HepG2 (cell line): Measurements from ENCODE around the gene SYTL3. TPM values are rescaled to one million over a fixed set of nuclear protein-coding genes. Genes with fewer than 3 reads are reported as not detected.
A peak's percentile ranks its signal among the peaks of the same experiment; 100 is the strongest.

Experiments
- GTF2F1 ChIP-seq: fragments of 150-350 bp; IDR thresholded peaks from 2 replicates; pipeline ENCODE4 v1.6.1; 2014; ENCODE audit warnings: low read length
- LBX2 ChIP-seq: sonication (generic); formaldehyde crosslinking; IDR thresholded peaks from 2 replicates; pipeline ENCODE4 v1.5.0; 2020; ENCODE audit warnings: missing genetic modification reagents, mild to moderate bottlenecking, borderline replicate concordance
- MTF1 ChIP-seq: sonication (generic); formaldehyde crosslinking; IDR thresholded peaks from 2 replicates; pipeline ENCODE4 v1.5.0; 2020; ENCODE audit warnings: missing genetic modification reagents
- TBX2 ChIP-seq: sonication (generic); formaldehyde crosslinking; IDR thresholded peaks from 2 replicates; pipeline ENCODE4 v1.5.0; 2020; ENCODE audit warnings: missing genetic modification reagents, mild to moderate bottlenecking, borderline replicate concordance
- TMF1 ChIP-seq: sonication (generic); formaldehyde crosslinking; IDR thresholded peaks from 2 replicates; pipeline ENCODE4 v1.8.1; 2022; ENCODE audit warnings: low read depth, missing genetic modification reagents
- TP53 ChIP-seq: sonication (generic); formaldehyde crosslinking; conservative IDR thresholded peaks from 2 replicates; pipeline ENCODE4 v1.4.0; 2020; ENCODE audit warnings: missing genetic modification reagents
- ZMYM4 ChIP-seq: sonication (generic); formaldehyde crosslinking; IDR thresholded peaks from 2 replicates; pipeline ENCODE4 v1.8.1; 2023; ENCODE audit warnings: mild to moderate bottlenecking, missing genetic modification reagents
- ZNF614 ChIP-seq: IDR thresholded peaks from 2 replicates; pipeline ENCODE4 v1.6.1; 2018; ENCODE audit warnings: missing biosample characterization, missing genetic modification reagents, inconsistent platforms, borderline replicate concordance
- ZXDC ChIP-seq: sonication (generic); formaldehyde crosslinking; IDR thresholded peaks from 2 replicates; pipeline ENCODE4 v1.5.0; 2020; ENCODE audit warnings: mild to moderate bottlenecking, missing genetic modification reagents
- polyA plus RNA-seq, 8 experiments: library from polyadenylated mRNA; depleted of rRNA in 3 of 8; stranded (reverse) in 7 of 8; unstranded in 1 of 8; fragments of >200 nt; fragmentation: Illumina TruSeq in 4 of 8; extraction: Trizol in 4 of 8; gene quantifications; 2 replicates each; pipeline versions ENCODE4 v1.2.1 to v1.2.3, GENCODE V29; 2011 to 2016; ENCODE audit warnings: low read depth in 4 of 8, missing spikeins in 1 of 8, mixed read lengths in 1 of 8; ENCODE audit not compliant: insufficient read depth in 1 of 8
- total RNA-seq, 5 experiments: library from RNA; depleted of rRNA; stranded (reverse); fragments of >200 nt; fragmentation: Illumina TruSeq; extraction: Trizol; gene quantifications; 2 replicates each; pipeline ENCODE4 v1.2.3, GENCODE V29; 2016; ENCODE audit warnings: low read depth in 1 of 5
- TF ChIP-seq, protein P1 (sequence below): sonication (generic); formaldehyde crosslinking; IDR thresholded peaks from 2 replicates; pipeline ENCODE4 v1.8.0; 2022; ENCODE audit warnings: mild to moderate bottlenecking, missing genetic modification reagents, borderline replicate concordance
- TF ChIP-seq, protein P2 (sequence below): sonication (generic); formaldehyde crosslinking; IDR thresholded peaks from 2 replicates; pipeline ENCODE4 v1.5.0; 2020; ENCODE audit warnings: mild to moderate bottlenecking, missing genetic modification reagents

The SYTL3 gene
- total and polyA plus RNA-seq, 2 of the 13 experiments (the other 11 are each of a cell fraction or from before 2014, with no cell fraction given): 0.11 to 0.28 TPM

DNA sequence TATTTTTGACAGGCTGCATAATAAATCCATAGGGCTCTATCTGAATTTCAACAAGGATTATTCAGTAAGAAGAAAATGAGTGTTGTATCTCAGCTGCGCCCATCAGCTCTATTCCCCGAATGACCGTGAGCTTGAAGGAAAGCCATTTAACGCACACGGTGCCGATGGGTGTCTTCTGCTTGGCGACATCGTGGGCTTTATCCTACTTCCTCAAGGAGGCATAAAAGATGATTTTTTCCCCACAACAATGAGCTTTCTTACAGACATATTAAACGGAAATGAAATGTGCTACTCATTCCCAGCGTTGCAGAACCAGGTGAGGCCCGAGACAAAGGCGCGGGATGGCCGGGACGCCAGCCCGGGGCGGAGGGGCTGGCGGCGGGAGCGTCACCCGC, 6.0 kb upstream of the SYTL3 start (continued):
- TF ChIP-seq ZXDC (CRISPR knock-in tag) (0 out of 2 replicates have a peak, but pooled peaks have one; percentile 6), ZMYM4 (no peak), TP53 (CRISPR knock-in tag) (no peak), TBX2 (CRISPR knock-in tag) (no peak), TMF1 (CRISPR knock-in tag) (no peak; the same call in 1 of the 2 replicates), ZNF614 (CRISPR knock-in tag) (no peak), MTF1 (CRISPR knock-in tag) (no peak), LBX2 (CRISPR knock-in tag) (no peak), GTF2F1 (no peak)
- TF ChIP-seq, protein P1, sequence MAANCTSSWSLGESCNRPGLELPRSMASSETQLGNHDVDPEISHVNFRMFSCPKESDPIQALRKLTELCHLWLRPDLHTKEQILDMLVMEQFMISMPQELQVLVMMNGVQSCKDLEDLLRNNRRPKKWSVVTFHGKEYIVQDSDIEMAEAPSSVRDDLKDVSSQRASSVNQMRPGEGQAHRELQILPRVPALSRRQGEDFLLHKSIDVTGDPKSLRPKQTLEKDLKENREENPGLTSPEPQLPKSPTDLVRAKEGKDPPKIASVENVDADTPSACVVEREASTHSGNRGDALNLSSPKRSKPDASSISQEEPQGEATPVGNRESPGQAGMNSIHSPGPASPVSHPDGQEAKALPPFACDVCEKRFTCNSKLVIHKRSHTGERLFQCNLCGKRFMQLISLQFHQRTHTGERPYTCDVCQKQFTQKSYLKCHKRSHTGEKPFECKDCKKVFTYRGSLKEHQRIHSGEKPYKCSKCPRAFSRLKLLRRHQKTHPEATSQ (CRISPR knock-in tag): peak; percentile 4; the same call in 1 of the 2 replicates
- TF ChIP-seq, protein P2, sequence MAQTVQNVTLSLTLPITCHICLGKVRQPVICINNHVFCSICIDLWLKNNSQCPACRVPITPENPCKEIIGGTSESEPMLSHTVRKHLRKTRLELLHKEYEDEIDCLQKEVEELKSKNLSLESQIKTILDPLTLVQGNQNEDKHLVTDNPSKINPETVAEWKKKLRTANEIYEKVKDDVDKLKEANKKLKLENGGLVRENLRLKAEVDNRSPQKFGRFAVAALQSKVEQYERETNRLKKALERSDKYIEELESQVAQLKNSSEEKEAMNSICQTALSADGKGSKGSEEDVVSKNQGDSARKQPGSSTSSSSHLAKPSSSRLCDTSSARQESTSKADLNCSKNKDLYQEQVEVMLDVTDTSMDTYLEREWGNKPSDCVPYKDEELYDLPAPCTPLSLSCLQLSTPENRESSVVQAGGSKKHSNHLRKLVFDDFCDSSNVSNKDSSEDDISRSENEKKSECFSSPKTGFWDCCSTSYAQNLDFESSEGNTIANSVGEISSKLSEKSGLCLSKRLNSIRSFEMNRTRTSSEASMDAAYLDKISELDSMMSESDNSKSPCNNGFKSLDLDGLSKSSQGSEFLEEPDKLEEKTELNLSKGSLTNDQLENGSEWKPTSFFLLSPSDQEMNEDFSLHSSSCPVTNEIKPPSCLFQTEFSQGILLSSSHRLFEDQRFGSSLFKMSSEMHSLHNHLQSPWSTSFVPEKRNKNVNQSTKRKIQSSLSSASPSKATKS (CRISPR knock-in tag): no peak
